ENCODE results near the gene NPTX1. TPM values are rescaled to one million over a fixed set of nuclear protein-coding genes. Genes with fewer than 3 reads are reported as not detected.

The NPTX1 gene
- total and polyA plus RNA-seq, 9 of the 15 experiments (the other 6 are each of a cell fraction or from before 2014, with no cell fraction given), result 0.04 TPM; not detected in 8

GRCh38 chr17:80441133-80441578 is 35.3 kb downstream of the NPTX1 start (continued):
- TF ChIP-seq REST (IDR thresholded peaks at IDR 0.05; ENCODE audit: borderline replicate concordance) (peak; percentile 99), REST (CRISPR knock-in tag; IDR thresholded peaks at IDR 0.05; ENCODE audit: low read depth) (peak; percentile 98), ZBTB7A (IDR thresholded peaks at IDR 0.05; ENCODE audit: borderline replicate concordance, control insufficient read depth, low read depth, low read length) (peak; percentile 76; the same call in 1 of the 2 replicates), ZNF57 (CRISPR knock-in tag; IDR thresholded peaks at IDR 0.05) (no peak), TRIM28 (IDR thresholded peaks at IDR 0.05) (no peak), RCOR1 (IDR thresholded peaks at IDR 0.05; ENCODE audit: borderline replicate concordance in 1 of 2, low read depth in 2 of 2, low read length in 2 of 2) (peak in 1 of 2 experiments; percentile 72; a peak in 2 of 4 replicates), NR4A1 (CRISPR knock-in tag; IDR thresholded peaks at IDR 0.05) (no peak), NR4A1 (tag; IDR thresholded peaks at IDR 0.05) (no peak), DEAF1 (CRISPR knock-in tag; IDR thresholded peaks at IDR 0.05) (no peak), AFF1 (IDR thresholded peaks at IDR 0.05; ENCODE audit: low read depth in 1 of 2, partially characterized antibody in 2 of 2) (peak in 1 of 2 experiments; percentile 72), CBX2 (IDR thresholded peaks at IDR 0.05; ENCODE audit: insufficient read depth, low read length, poor library complexity, severe bottlenecking) (no peak), FOXA1 (IDR thresholded peaks at IDR 0.05; ENCODE audit: borderline replicate concordance) (no peak), ZNF707 (CRISPR knock-in tag; conservative IDR thresholded peaks at IDR 0.05) (no peak)
